HepG2 (cell line): ENCODE measurements around the gene BLMH.

Experiments
- ARID2 ChIP-seq: sonication (generic); formaldehyde crosslinking; IDR thresholded peaks from 2 replicates; pipeline ENCODE4 v1.8.1; 2022; ENCODE audit warnings: mild to moderate bottlenecking, missing genetic modification reagents, borderline replicate concordance
- ATF1 ChIP-seq: IDR thresholded peaks from 2 replicates; pipeline ENCODE4 v1.6.1; 2016; ENCODE audit warnings: mild to moderate bottlenecking, control low read depth
- EP300 ChIP-seq, 3 experiments: sonication (generic) in 1 of 3; formaldehyde crosslinking in 1 of 3; IDR thresholded peaks; 2 replicates each; pipeline versions ENCODE4 v1.5.1 to v1.6.1; 2011 to 2020; ENCODE audit warnings: low read depth in 2 of 3, low read length in 2 of 3, borderline replicate concordance in 1 of 3, improper control_type of control experiment in 1 of 3, mild to moderate bottlenecking in 1 of 3, missing genetic modification reagents in 1 of 3, moderate library complexity in 1 of 3
- JUND ChIP-seq: sonication (generic); formaldehyde crosslinking; IDR thresholded peaks from 2 replicates; pipeline ENCODE4 v1.8.0; 2022; ENCODE audit warnings: mild to moderate bottlenecking, missing genetic modification reagents
- KLF11 ChIP-seq: IDR thresholded peaks from 2 replicates; pipeline ENCODE4 v1.6.1; 2016; ENCODE audit warnings: missing compliant biosample characterization
- MXI1 ChIP-seq: IDR thresholded peaks from 3 replicates; pipeline ENCODE4 v1.6.1; 2012; ENCODE audit warnings: low read depth, low read length, inconsistent platforms, borderline replicate concordance
- POLR2A ChIP-seq, 2 experiments: IDR thresholded peaks; 2 replicates each; pipeline ENCODE4 v1.6.1; 2011; ENCODE audit warnings: low read depth in 2 of 2, low read length in 2 of 2, mild to moderate bottlenecking in 1 of 2, moderate library complexity in 1 of 2; ENCODE audit not compliant: insufficient read depth in 1 of 2
- TF ChIP-seq, protein P1 (sequence below): sonication (generic); formaldehyde crosslinking; IDR thresholded peaks from 2 replicates; pipeline ENCODE4 v1.4.0; 2020; ENCODE audit warnings: missing genetic modification reagents

DNA sequence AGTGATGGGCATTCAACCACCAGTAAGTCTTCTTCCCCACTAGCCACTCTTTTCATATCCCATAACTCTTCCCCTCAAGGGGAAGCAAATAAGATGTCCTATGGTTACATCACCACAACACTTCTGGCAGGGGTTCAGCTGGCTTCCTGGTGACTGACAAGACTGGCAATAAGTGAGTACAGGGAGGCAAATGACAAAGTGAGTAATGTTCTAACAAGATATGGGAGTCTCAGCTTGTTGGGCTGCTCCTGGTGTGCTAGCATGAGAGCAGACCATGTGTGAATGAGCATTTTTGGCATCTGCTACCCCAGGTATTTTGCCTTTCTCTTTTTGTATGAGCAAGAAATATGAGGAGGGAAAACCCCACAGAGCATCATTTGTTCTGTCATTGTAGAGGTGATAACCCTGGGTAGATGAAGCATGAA lies 32.2 kb upstream of the BLMH start:
- TF ChIP-seq ATF1 = no peak
- no peak for TF ChIP-seq MXI1
- no peak for TF ChIP-seq ARID2 (CRISPR knock-in tag)
- no peak for TF ChIP-seq JUND (CRISPR knock-in tag)
- no peak for TF ChIP-seq EP300 (IDR thresholded peaks at IDR 0.05; ENCODE audit: low read depth in 2 of 2, low read length in 2 of 2)
- TF ChIP-seq EP300 (CRISPR knock-in tag; IDR thresholded peaks at IDR 0.05; ENCODE audit: borderline replicate concordance) = no peak
- TF ChIP-seq POLR2A (IDR thresholded peaks at IDR 0.05; ENCODE audit: insufficient read depth in 1 of 2, low read depth in 2 of 2, low read length in 2 of 2) = no peak
- TF ChIP-seq, protein P1, sequence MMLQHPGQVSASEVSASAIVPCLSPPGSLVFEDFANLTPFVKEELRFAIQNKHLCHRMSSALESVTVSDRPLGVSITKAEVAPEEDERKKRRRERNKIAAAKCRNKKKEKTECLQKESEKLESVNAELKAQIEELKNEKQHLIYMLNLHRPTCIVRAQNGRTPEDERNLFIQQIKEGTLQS (CRISPR knock-in tag) = no peak
- TF ChIP-seq KLF11 (CRISPR knock-in tag) = no peak
